ENCODE data around the gene XPNPEP2.

The XPNPEP2 gene

GRCh38 chrX:129695535-129695934, 43.2 kb upstream of the XPNPEP2 start:
- H3K4me3 Mint-ChIP-seq: no peak overlapping the region
- no peak for DNase-seq
- no peaks in the 10 kb centered on the region for H3K36me3 Mint-ChIP-seq (ENCODE audit: low read depth)
- H3K27me3 Mint-ChIP-seq (ENCODE audit: low read depth, poor library complexity): peaks cover 15% of the 10 kb centered on the region
- H3K9me3 Mint-ChIP-seq: peaks cover 20% of the 10 kb centered on the region
- no peaks in the 10 kb centered on the region for H3K4me1 Mint-ChIP-seq
- no peak for TF ChIP-seq CTCF (IDR thresholded peaks at IDR 0.05)
- no peak overlapping the region for H3K27ac Mint-ChIP-seq

- no peak for TF ChIP-seq CTCF (IDR thresholded peaks at IDR 0.05)
- no peak overlapping the region for H3K27ac Mint-ChIP-seq
- no peaks in the 10 kb centered on the region for H3K36me3 Mint-ChIP-seq (ENCODE audit: low read depth)
- peaks cover 15% of the 10 kb centered on the region for H3K27me3 Mint-ChIP-seq (ENCODE audit: low read depth, poor library complexity)
- no peaks in the 10 kb centered on the region for H3K4me1 Mint-ChIP-seq
- no peak overlapping the region for H3K4me3 Mint-ChIP-seq
- no peak for DNase-seq
- peaks cover 24% of the 10 kb centered on the region for H3K9me3 Mint-ChIP-seq
Observed at GRCh38 chrX:129695937-129696336, 42.8 kb upstream of the XPNPEP2 start.

- H3K27me3 Mint-ChIP-seq (ENCODE audit: low read depth, poor library complexity): peaks cover 15% of the 10 kb centered on the region
- H3K36me3 Mint-ChIP-seq (ENCODE audit: low read depth): no peaks in the 10 kb centered on the region
- no peaks in the 10 kb centered on the region for H3K4me1 Mint-ChIP-seq
- no peak overlapping the region for H3K27ac Mint-ChIP-seq
- no peak for TF ChIP-seq CTCF (IDR thresholded peaks at IDR 0.05)
- DNase-seq: no peak
- H3K4me3 Mint-ChIP-seq: no peak overlapping the region
- peaks cover 27% of the 10 kb centered on the region for H3K9me3 Mint-ChIP-seq
Observed at GRCh38 chrX:129696463-129697155, 42.2 kb upstream of the XPNPEP2 start.

- Mint-ChIP-seq H3K4me3 (no peak overlapping the region), H3K27me3 (ENCODE audit: low read depth, poor library complexity) (peaks cover 15% of the 10 kb centered on the region), H3K36me3 (ENCODE audit: low read depth) (no peaks in the 10 kb centered on the region), H3K27ac (no peak overlapping the region), H3K4me1 (no peaks in the 10 kb centered on the region), H3K9me3 (peaks cover 32% of the 10 kb centered on the region)
- TF ChIP-seq CTCF (IDR thresholded peaks at IDR 0.05): no peak
- no peak for DNase-seq
Observed at GRCh38 chrX:129697204-129697829, 41.5 kb upstream of the XPNPEP2 start.

- H3K4me1 Mint-ChIP-seq: no peaks in the 10 kb centered on the region
Observed at GRCh38 chrX:129698150-129698549, 40.6 kb upstream of the XPNPEP2 start.

More at GRCh38 chrX:129698150-129698549, 40.6 kb upstream of the XPNPEP2 start:
- Mint-ChIP-seq H3K4me3 (no peak overlapping the region), H3K27me3 (ENCODE audit: low read depth, poor library complexity) (peaks cover 15% of the 10 kb centered on the region), H3K27ac (no peak overlapping the region), H3K36me3 (ENCODE audit: low read depth) (no peaks in the 10 kb centered on the region), H3K9me3 (peaks cover 39% of the 10 kb centered on the region)
- TF ChIP-seq CTCF (IDR thresholded peaks at IDR 0.05): no peak
- DNase-seq: no peak

All from nephron progenitor cell (in vitro differentiated cells).